ENCODE measurements around the gene ANGPTL4. TPM values are rescaled to one million over a fixed set of nuclear protein-coding genes. Genes with fewer than 3 reads are reported as not detected.
A peak's percentile ranks its signal among the peaks of the same experiment; 100 is the strongest.

The ANGPTL4 gene
- total and polyA plus RNA-seq, 2 of the 13 experiments (the other 11 are each of a cell fraction or from before 2014, with no cell fraction given): 0.80 to 21.7 TPM

- TF ChIP-seq CSRNP1 (CRISPR knock-in tag; IDR thresholded peaks at IDR 0.05) (no peak), NBN (conservative IDR thresholded peaks at IDR 0.05) (no peak), ZXDC (CRISPR knock-in tag; IDR thresholded peaks at IDR 0.05) (no peak), USF2 (IDR thresholded peaks at IDR 0.05; ENCODE audit: low read depth, low read length) (no peak), USF2 (CRISPR knock-in tag; IDR thresholded peaks at IDR 0.05; ENCODE audit: borderline replicate concordance) (no peak), MATR3 (CRISPR knock-in tag; IDR thresholded peaks at IDR 0.05) (no peak), POLR2A (IDR thresholded peaks at IDR 0.05; ENCODE audit: insufficient read depth in 1 of 2, low read depth in 2 of 2, low read length in 2 of 2) (peak; percentile 23 to 47; a peak in 1 of 4 replicates), ETV5 (CRISPR knock-in tag; IDR thresholded peaks at IDR 0.05; ENCODE audit: borderline replicate concordance) (no peak), AGO2 (optimal IDR thresholded peaks at IDR 0.05; ENCODE audit: low read depth, low read length) (no peak), ZNF724P (CRISPR knock-in tag; IDR thresholded peaks at IDR 0.05; ENCODE audit: borderline replicate concordance) (no peak)
- TF ChIP-seq, protein P1, sequence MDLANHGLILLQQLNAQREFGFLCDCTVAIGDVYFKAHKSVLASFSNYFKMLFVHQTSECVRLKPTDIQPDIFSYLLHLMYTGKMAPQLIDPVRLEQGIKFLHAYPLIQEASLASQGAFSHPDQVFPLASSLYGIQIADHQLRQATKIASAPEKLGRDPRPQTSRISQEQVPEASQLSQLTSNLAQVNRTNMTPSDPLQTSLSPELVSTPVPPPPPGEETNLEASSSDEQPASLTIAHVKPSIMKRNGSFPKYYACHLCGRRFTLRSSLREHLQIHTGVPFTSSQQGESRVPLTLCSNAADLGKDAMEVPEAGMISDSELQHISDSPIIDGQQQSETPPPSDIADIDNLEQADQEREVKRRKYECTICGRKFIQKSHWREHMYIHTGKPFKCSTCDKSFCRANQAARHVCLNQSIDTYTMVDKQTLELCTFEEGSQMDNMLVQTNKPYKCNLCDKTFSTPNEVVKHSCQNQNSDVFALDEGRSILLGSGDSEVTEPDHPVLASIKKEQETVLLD (CRISPR knock-in tag; IDR thresholded peaks at IDR 0.05; ENCODE audit: low read depth): no peak
- TF ChIP-seq, protein P2, sequence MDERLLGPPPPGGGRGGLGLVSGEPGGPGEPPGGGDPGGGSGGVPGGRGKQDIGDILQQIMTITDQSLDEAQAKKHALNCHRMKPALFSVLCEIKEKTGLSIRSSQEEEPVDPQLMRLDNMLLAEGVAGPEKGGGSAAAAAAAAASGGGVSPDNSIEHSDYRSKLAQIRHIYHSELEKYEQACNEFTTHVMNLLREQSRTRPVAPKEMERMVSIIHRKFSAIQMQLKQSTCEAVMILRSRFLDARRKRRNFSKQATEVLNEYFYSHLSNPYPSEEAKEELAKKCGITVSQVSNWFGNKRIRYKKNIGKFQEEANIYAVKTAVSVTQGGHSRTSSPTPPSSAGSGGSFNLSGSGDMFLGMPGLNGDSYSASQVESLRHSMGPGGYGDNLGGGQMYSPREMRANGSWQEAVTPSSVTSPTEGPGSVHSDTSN (CRISPR knock-in tag; IDR thresholded peaks at IDR 0.05): no peak
- TF ChIP-seq, protein P3, sequence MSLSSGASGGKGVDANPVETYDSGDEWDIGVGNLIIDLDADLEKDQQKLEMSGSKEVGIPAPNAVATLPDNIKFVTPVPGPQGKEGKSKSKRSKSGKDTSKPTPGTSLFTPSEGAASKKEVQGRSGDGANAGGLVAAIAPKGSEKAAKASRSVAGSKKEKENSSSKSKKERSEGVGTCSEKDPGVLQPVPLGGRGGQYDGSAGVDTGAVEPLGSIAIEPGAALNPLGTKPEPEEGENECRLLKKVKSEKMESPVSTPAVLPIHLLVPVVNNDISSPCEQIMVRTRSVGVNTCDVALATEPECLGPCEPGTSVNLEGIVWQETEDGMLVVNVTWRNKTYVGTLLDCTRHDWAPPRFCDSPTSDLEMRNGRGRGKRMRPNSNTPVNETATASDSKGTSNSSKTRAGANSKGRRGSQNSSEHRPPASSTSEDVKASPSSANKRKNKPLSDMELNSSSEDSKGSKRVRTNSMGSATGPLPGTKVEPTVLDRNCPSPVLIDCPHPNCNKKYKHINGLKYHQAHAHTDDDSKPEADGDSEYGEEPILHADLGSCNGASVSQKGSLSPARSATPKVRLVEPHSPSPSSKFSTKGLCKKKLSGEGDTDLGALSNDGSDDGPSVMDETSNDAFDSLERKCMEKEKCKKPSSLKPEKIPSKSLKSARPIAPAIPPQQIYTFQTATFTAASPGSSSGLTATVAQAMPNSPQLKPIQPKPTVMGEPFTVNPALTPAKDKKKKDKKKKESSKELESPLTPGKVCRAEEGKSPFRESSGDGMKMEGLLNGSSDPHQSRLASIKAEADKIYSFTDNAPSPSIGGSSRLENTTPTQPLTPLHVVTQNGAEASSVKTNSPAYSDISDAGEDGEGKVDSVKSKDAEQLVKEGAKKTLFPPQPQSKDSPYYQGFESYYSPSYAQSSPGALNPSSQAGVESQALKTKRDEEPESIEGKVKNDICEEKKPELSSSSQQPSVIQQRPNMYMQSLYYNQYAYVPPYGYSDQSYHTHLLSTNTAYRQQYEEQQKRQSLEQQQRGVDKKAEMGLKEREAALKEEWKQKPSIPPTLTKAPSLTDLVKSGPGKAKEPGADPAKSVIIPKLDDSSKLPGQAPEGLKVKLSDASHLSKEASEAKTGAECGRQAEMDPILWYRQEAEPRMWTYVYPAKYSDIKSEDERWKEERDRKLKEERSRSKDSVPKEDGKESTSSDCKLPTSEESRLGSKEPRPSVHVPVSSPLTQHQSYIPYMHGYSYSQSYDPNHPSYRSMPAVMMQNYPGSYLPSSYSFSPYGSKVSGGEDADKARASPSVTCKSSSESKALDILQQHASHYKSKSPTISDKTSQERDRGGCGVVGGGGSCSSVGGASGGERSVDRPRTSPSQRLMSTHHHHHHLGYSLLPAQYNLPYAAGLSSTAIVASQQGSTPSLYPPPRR (CRISPR knock-in tag; IDR thresholded peaks at IDR 0.05; ENCODE audit: borderline replicate concordance): no peak; the same call in 1 of the 2 replicates
Measured at GRCh38 chr19:8421484-8422461, 57.8 kb downstream of the ANGPTL4 start (continued).
